ACHN (cell line): ENCODE results near the gene CNTNAP1.

ENCODE experiments used
- DNase-seq: peaks from one replicate; pipeline ENCODE4 v3.0.0-alpha.2; 2015
- in situ Hi-C: cut with HindIII; loops from 2 replicates; pipeline ENCODE4 v1.10.0; 2017; ENCODE audit warnings: low sequenced_read_pairs, low pct_ligation_motif_present, low pct_unique_long_range_greater_than_20kb

CNTNAP1 gene

DNA sequence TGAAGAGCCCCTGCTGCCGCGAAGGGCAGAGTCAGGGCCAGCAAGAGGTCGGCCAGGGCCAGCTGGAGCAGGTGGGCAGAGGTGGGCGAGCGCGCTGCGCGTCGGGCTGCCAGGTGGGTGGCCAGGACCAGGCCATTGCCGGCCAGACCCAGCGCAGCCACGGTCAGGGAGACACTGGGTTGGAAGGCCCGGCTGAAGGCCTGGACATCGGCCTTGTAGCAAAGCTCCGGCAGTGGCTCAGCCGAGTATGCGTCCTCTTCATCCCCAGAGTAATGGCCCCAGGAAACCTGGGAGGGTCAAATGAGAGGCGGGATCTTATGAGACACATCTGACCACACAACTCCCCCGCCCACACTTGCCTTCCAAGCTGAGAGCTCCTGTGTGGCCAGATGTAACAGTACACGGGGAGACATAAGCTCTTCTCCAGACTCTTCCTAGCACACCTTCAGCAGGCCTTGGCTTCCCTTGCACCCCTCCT, 2.0 kb upstream of the CNTNAP1 start:
- in situ Hi-C loops: no loop called here
- no peak for DNase-seq

DNA sequence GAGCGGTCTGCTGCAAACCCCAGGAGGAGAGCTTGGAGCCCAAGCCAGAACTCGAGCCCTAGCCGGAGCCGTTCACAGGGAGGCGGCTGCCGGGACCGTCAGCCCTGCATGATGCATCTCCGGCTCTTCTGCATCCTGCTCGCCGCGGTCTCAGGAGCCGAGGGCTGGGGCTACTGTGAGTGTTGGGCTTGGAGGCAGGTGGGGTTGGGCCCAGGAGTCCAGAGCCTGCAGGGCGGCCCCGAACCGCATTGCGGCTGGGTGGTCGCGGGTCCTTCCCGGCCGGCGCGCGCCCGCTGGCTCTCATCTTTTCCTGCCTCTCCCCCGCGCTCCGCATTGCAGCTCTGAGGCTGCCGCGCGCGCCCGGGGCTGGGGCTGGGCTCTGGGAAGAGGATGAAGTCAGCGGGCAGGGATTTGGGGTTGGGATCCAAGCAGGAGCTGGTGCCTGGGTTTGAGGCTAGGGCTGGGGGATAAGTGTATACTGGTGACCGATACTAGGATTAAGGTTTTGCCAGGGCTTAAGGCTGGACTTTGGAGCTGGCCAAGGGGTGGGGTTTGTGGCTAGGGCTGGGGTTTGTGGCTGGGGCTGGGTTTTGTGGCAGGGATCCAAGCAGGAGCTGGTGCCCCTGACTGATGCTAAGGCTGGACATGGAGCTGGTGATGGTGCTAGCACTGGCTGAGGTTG, 532 bp downstream of the CNTNAP1 start:
- in situ Hi-C loops: no loop called here
- DNase-seq: peak; percentile 75

DNA sequence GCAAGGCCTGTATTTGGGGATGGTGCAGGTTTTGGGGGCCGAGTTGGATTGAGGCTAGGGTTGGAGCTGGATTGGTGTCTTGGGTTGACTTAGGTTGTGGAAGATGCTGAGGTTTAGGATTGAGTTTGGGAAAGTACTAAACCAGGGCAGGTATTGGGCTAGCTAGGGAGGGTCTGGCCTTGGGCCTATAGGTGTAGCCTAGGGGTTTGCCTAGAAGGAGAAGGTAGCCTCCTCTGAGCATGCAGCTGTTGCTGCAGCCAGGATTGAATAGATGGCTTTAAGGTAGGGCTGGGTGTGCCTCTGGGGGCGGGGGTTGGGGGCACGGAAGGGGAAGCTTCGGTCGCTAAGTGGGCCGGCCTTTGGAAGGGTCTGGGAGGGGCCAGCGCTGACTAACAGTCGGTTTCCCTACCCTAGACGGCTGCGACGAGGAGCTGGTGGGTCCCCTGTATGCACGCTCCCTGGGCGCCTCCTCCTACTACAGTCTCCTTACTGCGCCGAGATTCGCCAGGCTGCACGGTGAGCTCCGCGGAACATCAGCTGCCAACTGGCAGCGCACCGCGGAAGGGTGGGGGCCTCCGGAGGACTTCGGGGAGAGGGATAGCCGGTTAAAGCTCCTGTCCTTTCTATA, 1.2 kb downstream of the CNTNAP1 start:
- in situ Hi-C loops: no loop called here
- no peak for DNase-seq

DNA sequence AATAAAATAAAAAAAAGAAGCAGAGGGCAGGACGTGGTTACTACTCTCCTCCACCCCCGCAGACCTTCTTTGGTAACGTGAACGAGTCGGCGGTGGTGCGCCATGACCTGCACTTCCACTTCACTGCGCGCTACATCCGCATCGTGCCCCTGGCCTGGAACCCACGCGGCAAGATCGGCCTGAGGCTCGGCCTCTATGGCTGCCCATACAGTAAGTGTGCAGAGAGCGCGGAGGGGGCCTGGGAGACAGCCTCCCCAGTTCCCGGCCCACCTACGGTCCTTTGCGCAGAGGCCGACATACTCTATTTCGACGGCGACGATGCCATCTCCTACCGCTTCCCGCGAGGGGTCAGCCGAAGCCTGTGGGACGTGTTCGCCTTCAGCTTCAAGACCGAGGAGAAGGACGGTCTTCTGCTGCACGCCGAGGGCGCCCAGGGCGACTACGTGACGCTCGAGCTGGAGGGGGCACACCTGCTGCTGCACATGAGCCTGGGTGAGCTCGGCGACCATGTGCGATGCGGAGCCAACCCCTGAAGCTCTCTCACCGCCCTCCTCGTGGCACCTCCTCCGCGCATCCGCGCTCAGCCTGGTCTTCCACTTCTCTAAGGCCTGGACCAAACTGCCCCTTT, 2.7 kb downstream of the CNTNAP1 start:
- no peak for DNase-seq
- in situ Hi-C loops: no loop called here

DNA sequence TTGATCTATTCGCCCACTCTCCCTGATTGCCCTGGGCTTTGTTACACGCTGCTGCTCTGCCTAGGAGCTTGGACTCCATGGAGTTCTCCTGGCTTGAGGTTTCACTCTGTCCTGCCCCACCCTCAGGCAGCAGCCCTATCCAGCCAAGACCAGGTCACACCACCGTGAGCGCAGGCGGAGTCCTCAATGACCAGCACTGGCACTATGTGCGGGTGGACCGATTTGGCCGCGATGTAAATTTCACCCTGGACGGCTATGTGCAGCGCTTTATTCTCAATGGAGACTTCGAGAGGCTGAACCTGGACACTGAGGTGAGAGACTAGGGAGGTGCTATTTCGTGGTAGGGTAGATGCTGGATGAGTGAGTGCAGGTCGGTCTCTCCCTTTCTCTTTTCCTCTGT, 3.5 kb downstream of the CNTNAP1 start:
- in situ Hi-C loops: no loop called here

DNA sequence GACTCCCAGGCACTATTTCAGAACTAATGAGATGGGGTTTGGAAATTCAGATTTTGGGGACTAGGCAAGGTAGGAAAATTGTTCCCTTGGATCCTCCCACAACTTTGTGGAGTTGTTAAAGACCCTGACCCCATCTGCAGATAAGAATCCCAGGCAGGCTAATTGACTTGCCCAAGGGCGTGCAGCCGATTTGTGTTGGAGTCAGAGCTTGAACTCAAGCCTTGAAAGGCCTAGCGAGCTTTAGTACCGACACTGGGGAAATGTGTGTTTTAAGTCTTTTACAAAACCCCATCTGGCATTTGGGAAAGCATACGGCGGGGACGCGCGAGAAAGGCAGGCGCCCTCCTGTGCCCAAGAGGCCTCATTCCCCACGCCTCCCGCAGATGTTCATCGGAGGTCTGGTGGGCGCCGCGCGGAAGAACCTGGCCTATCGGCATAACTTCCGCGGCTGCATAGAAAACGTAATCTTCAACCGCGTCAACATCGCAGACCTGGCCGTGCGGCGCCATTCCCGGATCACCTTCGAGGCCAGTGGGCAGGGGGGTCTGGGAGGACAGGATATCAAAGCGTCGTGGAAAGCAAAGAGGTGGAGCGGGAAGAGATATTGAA, 4.3 kb downstream of the CNTNAP1 start:
- in situ Hi-C loops: no loop called here
- DNase-seq: no peak

More for the DNA sequence above, 3.5 kb downstream of the CNTNAP1 start:
- no peak for DNase-seq

DNA sequence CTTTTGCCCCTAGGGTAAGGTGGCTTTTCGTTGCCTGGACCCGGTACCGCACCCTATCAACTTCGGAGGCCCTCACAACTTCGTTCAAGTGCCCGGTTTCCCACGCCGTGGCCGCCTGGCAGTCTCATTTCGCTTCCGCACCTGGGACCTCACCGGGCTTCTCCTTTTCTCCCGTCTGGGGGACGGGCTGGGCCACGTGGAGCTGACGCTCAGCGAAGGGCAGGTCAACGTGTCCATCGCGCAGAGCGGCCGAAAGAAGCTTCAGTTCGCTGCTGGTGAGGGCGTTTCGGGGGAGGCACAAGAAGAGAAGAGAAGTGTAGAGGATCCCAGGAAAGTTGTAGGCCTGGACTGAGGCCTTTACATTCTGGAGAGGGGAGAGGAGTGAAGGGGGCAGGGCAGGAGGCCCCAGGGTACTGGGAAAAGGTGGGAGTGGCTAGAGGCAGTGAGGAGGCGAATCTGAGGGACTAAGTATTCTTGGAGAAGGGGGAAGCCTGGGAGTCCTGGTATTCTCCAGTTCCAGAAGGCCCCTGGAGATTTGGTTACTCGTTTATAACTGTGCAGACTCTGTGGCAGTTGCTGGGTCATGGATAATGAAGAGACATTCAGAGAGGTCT, 5.5 kb downstream of the CNTNAP1 start:
- DNase-seq: no peak
- in situ Hi-C loops: no loop called here

DNA sequence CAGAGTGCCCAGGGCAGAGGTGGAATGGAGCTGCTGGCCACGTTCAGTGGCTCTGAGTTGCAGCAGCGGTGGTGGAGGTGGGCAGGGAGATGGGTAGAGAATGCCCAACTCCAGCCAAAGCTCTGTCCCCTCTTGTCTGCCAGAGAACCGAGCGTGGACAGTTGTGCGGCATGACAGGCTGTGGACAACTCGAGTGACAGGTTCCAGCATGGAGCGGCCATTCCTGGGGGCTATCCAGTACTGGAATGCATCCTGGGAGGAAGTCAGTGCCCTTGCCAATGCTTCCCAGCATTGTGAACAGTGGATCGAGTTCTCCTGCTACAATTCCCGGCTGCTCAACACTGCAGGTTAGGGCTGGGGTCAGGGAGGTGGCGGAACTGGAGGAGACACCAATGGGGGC, 8.3 kb downstream of the CNTNAP1 start:
- in situ Hi-C loops: no loop called here
- no peak for DNase-seq

DNA sequence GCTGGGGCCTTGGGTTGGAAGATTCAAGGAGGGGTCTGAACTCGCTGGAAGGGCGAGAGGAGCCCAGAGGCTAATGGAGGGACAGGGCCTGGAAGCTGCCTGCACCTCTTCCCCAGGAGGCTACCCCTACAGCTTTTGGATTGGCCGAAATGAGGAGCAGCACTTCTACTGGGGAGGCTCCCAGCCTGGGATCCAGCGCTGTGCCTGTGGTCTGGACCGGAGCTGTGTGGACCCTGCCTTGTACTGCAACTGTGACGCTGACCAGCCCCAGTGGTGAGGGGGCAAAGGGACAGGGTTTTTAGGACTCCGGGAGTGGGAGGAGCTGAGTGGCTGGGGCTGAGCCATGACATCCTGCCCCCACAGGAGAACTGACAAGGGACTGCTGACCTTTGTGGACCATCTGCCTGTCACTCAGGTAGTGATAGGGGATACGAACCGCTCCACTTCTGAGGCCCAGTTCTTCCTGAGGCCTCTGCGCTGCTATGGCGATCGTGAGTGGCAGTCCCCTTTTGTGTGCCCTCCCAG, 8.8 kb downstream of the CNTNAP1 start:
- in situ Hi-C loops: no loop called here

DNA sequence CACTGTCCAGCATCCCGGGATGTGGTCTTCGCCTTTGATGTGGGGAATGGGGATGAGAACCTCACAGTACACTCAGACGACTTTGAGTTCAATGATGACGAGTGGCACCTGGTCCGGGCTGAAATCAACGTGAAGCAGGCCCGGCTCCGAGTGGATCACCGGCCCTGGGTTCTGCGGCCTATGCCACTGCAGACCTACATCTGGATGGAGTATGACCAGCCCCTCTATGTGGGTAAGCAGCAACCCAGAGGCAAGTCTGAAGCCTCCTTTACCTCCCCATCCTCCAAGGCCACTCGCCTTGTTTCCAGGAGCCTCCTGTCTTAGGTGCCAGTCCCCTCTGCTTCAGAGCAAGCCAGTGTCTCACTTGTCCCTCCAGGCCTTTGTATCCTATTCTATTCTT, 10.2 kb downstream of the CNTNAP1 start:
- in situ Hi-C loops: no loop called here
- DNase-seq: no peak

More for the DNA sequence above, 8.8 kb downstream of the CNTNAP1 start:
- DNase-seq: no peak

DNA sequence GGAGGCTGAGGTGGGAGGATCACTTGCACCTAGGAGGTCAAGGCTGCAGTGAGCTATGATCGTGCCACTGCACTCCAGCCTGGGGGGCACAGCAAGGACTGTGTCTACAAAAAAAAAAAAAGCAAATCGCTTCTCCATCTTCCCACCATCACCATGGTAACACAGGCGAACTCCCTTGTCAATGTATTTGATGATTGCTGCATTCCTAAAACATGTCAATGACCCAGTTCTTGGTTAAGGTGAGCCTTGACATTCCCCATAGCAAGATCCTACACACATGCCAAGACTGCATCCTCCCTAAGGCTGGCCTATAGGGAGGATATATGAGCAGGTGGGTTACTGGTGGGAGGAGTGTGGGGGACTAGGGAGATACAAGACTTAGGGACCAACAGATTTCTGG, 12.2 kb downstream of the CNTNAP1 start:
- in situ Hi-C loops: no loop called here
- no peak for DNase-seq

DNA sequence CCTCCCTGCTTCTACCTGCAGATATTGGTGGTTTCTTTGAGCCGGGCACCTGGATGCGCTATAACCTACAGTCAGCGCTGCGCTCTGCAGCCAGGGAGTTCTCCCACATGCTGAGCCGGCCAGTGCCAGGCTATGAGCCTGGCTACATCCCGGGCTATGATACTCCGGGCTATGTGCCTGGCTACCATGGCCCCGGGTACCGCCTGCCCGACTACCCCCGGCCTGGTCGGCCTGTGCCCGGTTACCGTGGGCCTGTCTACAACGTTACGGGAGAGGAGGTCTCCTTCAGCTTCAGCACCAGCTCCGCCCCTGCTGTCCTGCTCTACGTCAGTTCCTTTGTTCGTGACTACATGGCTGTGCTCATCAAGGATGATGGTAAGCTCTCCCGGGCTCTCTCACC, 13.2 kb downstream of the CNTNAP1 start:
- DNase-seq: no peak
- in situ Hi-C loops: no loop called here

DNA sequence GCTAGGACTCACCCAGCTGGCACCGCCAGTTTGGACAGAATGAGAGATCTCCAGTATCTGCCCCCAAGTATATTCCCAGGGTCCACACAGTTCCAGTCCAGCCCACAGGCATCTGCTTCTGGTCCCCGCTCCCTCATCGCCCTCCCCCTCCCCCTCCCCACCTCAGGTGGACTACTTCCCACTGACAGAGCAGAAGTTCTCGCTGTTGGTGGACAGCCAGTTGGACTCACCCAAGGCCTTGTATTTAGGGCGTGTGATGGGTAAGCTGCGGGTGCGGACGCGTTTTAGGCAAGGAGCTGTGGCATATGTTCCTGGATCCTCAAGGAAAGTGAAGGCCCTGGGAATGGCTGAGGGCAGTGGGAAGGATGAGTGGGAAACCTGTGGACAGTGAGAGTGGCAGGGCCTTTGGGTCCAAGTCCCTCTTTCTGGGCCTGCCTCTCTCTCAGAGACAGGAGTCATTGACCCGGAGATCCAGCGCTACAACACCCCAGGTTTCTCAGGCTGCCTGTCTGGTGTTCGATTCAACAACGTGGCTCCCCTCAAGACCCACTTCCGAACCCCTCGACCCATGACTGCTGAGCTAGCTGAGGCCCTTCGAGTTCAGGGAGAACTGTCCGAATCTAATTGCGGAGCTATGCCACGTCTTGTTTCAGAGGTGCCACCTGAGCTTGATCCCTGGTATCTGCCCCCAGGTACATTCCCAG, 14.9 kb downstream of the CNTNAP1 start:
- in situ Hi-C loops: no loop called here
- DNase-seq: no peak

DNA sequence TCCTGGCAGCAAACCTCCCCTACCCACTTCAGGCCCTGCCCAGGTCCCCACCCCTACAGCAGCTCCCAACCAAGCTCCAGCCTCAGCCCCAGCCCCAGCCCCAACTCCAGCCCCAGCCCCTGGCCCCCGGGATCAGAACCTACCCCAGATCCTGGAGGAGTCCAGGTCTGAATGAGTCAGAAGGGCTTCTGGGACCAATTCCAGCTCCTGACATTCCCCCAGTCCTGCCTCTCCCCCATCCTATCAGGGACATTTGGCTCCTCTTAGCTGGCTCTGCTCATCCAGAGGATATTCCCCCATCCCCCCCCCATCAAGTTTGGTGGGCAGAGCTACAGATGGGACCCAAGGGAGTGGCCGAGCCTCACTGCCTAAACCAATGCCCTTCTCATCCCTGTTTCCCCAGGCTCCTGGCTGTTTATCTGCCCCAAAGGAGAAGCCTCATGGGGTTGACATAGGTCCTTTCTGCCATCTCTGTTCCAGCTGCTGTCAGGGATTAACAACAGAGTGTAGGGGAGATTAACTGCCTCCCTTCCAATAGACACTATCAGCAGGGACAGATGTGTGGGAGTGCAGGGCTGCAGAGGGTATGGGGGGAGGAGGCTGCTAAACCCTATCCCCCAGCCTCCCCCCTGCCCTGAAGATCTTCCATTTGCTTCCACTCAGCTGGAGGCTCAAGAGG, 16.5 kb downstream of the CNTNAP1 start:
- peak; percentile 44 for DNase-seq

DNA sequence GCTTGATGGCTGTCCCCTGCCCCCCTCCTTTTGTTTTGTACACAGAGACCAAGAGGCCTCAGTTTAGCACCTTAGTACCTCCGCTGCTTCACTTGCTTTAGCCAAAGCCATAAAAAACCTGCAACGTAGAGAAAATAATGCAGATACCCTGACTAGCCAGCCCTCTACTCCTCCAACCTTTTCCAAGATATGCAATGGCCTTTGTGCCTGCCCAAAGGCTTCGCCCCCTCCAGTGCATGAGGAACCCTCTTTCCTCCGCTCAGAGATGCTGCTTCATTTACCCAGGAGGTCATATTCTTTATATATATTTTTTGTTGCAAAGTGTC, 17.0 kb downstream of the CNTNAP1 start:
- in situ Hi-C loops: no loop called here
- no peak for DNase-seq

More for the DNA sequence above, 16.5 kb downstream of the CNTNAP1 start:
- in situ Hi-C loops: no loop called here

DNA sequence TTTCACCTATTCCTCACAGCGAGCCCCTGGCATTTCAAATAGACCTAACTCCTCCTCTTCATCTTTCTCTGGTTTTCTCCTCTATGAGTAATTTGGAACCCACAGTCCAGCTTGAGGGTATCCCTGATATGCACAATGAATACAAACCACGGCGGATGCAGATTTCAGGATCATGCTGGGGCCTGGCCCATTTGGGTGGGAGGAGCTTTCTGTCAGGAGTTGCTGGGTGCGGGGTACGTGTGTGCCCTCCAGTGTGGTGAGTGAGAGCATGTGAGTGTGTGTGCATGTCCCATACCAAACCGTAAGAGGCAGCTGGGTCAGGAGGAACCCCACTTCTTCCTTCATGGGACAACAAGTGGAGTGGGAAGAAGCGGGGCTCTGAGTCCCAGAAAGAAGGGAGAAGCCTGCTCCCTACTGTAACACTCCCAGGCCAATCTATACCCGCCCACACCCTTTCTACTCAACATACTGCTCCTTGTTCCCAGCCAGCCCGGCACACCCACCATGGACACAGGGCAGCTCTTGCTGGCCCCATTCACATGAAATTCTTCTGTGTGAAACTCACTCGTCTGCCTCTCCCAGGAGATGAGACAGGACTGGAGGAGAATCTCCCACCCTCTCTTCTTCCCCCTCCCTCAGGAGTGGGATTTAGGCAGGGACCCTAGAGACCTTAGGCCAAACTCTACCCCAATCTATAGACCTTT, 18.4 kb downstream of the CNTNAP1 start:
- DNase-seq: no peak
- in situ Hi-C loops: no loop called here

DNA sequence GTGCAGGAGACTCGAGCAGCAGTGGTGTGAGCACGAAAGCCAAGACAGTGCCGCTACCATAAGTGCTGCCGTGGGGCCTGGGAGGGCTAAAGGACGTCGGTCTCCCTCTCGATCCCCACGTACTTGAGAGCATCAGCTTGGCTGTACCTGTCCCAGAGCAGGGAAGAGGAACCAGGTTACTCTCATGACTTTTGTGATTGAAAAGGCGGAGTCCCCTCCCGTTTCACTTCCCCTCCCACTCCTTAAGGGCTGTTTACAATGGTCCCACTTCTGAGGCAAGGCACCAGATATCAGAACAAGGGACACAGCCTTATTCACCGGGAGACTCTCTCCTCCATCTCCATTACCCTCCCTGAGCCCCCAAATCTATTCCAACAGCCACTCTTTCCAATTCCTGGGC, 20.1 kb downstream of the CNTNAP1 start:
- in situ Hi-C loops: no loop called here
- DNase-seq: no peak
